ENCODE measurements around the gene FAIM. TPM values are rescaled to one million over a fixed set of nuclear protein-coding genes. Genes with fewer than 3 reads are reported as not detected.

The FAIM gene
- total RNA-seq, 1 experiment from 2014 or later, result 29.2 TPM

GRCh38 chr3:138649134-138649533, 40.6 kb downstream of the FAIM start:
- H3K27me3 ChIP-seq (ENCODE audit: low read length), result no peaks in the 10 kb centered on the region
- DNase-seq (no peak), ATAC-seq (no peak)
- H3F3A ChIP-seq (ENCODE audit: low read length, unreplicated experiment), result no peaks in the 10 kb centered on the region
- no peaks in the 10 kb centered on the region for H3K4me1 ChIP-seq (ENCODE audit: insufficient read depth, low read length)
- intact Hi-C loops (cut with micrococcal nuclease), result no loop called here
- H4K20me1 ChIP-seq (ENCODE audit: low read length), result no peaks in the 10 kb centered on the region
- H2AFZ ChIP-seq (ENCODE audit: low read length), result no peak overlapping the region
- no peak overlapping the region for H3K9ac ChIP-seq (ENCODE audit: low read length)
- no peaks in the 10 kb centered on the region for H3K79me2 ChIP-seq (ENCODE audit: low read length)
- POLR2A ChIA-PET (ENCODE audit: unreplicated experiment), result no interaction called here
- H3K4me3 ChIP-seq (ENCODE audit: low read length), result no peak overlapping the region
- no TSS peak for BruUV-seq (replicated peaks)
- CTCF ChIA-PET, result no interaction called here
- no peaks in the 10 kb centered on the region for H3K9me2 ChIP-seq (replicated peaks; ENCODE audit: low read length)
- no peak overlapping the region for H3K4me2 ChIP-seq (ENCODE audit: low read length)
- no peak overlapping the region for H3K27ac ChIP-seq (ENCODE audit: low read length)
- peaks cover 13% of the 10 kb centered on the region for H3K36me3 ChIP-seq (ENCODE audit: low read depth, low read length)
- no peak for TF ChIP-seq EZH2phosphoT487 (IDR thresholded peaks at IDR 0.05; ENCODE audit: borderline replicate concordance, low read length)
- TF ChIP-seq EZH2 (IDR thresholded peaks at IDR 0.05; ENCODE audit: low read length, unreplicated experiment), result no peak
- H3K9me3 ChIP-seq (ENCODE audit: low read length), result no peaks in the 10 kb centered on the region

- Histone ChIP-seq H3K4me2 (ENCODE audit: low read length) (no peak overlapping the region), H3K9me3 (ENCODE audit: low read length) (no peaks in the 10 kb centered on the region), H3K9ac (ENCODE audit: low read length) (no peak overlapping the region), H4K20me1 (ENCODE audit: low read length) (no peaks in the 10 kb centered on the region), H3K4me3 (ENCODE audit: low read length) (no peak overlapping the region), H3K4me1 (ENCODE audit: insufficient read depth, low read length) (no peaks in the 10 kb centered on the region), H3K27me3 (ENCODE audit: low read length) (no peaks in the 10 kb centered on the region), H3K79me2 (ENCODE audit: low read length) (no peaks in the 10 kb centered on the region), H3K9me2 (replicated peaks; ENCODE audit: low read length) (no peaks in the 10 kb centered on the region), H3K36me3 (ENCODE audit: low read depth, low read length) (peaks cover 13% of the 10 kb centered on the region), H2AFZ (ENCODE audit: low read length) (no peak overlapping the region), H3F3A (ENCODE audit: low read length, unreplicated experiment) (no peaks in the 10 kb centered on the region), H3K27ac (ENCODE audit: low read length) (no peak overlapping the region)
- POLR2A ChIA-PET (ENCODE audit: unreplicated experiment), result no interaction called here
- intact Hi-C loops (cut with micrococcal nuclease), result no loop called here
- ATAC-seq (no peak), DNase-seq (no peak)
- TF ChIP-seq EZH2phosphoT487 (IDR thresholded peaks at IDR 0.05; ENCODE audit: borderline replicate concordance, low read length) (no peak), EZH2 (IDR thresholded peaks at IDR 0.05; ENCODE audit: low read length, unreplicated experiment) (no peak)
- TF ChIP-seq, protein P1, sequence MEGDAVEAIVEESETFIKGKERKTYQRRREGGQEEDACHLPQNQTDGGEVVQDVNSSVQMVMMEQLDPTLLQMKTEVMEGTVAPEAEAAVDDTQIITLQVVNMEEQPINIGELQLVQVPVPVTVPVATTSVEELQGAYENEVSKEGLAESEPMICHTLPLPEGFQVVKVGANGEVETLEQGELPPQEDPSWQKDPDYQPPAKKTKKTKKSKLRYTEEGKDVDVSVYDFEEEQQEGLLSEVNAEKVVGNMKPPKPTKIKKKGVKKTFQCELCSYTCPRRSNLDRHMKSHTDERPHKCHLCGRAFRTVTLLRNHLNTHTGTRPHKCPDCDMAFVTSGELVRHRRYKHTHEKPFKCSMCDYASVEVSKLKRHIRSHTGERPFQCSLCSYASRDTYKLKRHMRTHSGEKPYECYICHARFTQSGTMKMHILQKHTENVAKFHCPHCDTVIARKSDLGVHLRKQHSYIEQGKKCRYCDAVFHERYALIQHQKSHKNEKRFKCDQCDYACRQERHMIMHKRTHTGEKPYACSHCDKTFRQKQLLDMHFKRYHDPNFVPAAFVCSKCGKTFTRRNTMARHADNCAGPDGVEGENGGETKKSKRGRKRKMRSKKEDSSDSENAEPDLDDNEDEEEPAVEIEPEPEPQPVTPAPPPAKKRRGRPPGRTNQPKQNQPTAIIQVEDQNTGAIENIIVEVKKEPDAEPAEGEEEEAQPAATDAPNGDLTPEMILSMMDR (conservative IDR thresholded peaks at IDR 0.05; ENCODE audit: low read depth, low read length), result no peak
- no TSS peak for BruUV-seq (replicated peaks)
- CTCF ChIA-PET, result no interaction called here
Measured at GRCh38 chr3:138653567-138653966, 45.0 kb downstream of the FAIM start.

DNA sequence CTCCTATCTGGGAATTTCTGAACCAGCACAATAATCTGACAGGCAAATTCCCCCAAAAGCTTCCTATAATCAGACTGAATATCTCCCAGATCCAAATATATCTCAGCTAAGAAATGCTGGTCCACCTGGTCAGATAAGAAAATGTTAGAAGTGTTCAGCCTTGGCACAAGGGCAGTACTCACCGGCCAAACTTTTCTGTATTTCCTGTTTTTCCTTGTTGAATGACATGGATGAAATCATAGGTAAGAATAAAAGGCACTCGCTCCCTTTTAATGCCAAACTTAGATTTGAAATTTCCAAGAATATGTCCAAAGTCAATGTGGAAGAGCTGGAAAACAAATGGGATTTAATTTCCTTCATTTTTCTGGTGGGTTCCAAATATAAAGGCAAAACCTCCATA, 48.9 kb downstream of the FAIM start:
- Histone ChIP-seq H3K9me2 (replicated peaks; ENCODE audit: low read length) (no peaks in the 10 kb centered on the region), H4K20me1 (ENCODE audit: low read length) (no peaks in the 10 kb centered on the region), H2AFZ (ENCODE audit: low read length) (no peak overlapping the region), H3K27me3 (ENCODE audit: low read length) (no peaks in the 10 kb centered on the region), H3K9ac (ENCODE audit: low read length) (no peak overlapping the region), H3K4me3 (ENCODE audit: low read length) (no peak overlapping the region), H3K9me3 (ENCODE audit: low read length) (no peaks in the 10 kb centered on the region), H3F3A (ENCODE audit: low read length, unreplicated experiment) (no peaks in the 10 kb centered on the region), H3K36me3 (ENCODE audit: low read depth, low read length) (no peaks in the 10 kb centered on the region; the same call in 1 of the 2 replicates), H3K4me2 (ENCODE audit: low read length) (no peak overlapping the region), H3K4me1 (ENCODE audit: insufficient read depth, low read length) (no peaks in the 10 kb centered on the region), H3K79me2 (ENCODE audit: low read length) (no peaks in the 10 kb centered on the region), H3K27ac (ENCODE audit: low read length) (no peak overlapping the region)
- ATAC-seq, result no peak
- DNase-seq, result no peak
- BruUV-seq (replicated peaks), result no TSS peak
- ChIA-PET CTCF (no interaction called here), POLR2A (ENCODE audit: unreplicated experiment) (no interaction called here)
- intact Hi-C loops (cut with micrococcal nuclease), result no loop called here
- TF ChIP-seq, protein P1 (conservative IDR thresholded peaks at IDR 0.05; ENCODE audit: low read depth, low read length), result no peak
- TF ChIP-seq EZH2phosphoT487 (IDR thresholded peaks at IDR 0.05; ENCODE audit: borderline replicate concordance, low read length) (no peak), EZH2 (IDR thresholded peaks at IDR 0.05; ENCODE audit: low read length, unreplicated experiment) (no peak)
